ENCODE results near the gene PRAMEF17.
"Not testable (repeated sequence)": the region's sequence is repeated elsewhere in the genome, so short reads cannot be mapped to it uniquely, and the experiment has no call there.

Gene PRAMEF17, protein sequence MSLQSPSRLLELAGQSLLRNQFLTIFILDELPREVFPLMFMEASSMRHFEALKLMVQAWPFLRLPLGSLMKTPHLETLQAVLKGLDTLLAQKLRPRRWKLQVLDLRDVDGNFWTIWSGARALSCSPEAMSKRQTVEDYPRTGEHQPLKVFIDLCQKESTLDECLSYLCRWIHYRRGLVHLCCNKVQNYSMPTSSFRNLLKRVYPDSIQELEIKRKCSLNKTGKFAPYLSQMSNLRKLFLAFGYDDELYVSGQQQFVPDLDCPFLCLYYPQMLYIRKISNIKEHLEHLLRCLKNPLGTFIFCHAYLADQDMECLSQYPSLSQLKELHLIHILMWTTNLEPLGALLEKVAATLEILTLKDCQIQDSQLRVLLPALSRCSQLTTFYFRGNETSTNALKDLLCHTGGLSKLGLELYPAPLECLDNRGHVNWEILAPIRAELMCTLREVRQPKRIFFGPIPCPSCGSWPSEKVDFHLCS

DNA sequence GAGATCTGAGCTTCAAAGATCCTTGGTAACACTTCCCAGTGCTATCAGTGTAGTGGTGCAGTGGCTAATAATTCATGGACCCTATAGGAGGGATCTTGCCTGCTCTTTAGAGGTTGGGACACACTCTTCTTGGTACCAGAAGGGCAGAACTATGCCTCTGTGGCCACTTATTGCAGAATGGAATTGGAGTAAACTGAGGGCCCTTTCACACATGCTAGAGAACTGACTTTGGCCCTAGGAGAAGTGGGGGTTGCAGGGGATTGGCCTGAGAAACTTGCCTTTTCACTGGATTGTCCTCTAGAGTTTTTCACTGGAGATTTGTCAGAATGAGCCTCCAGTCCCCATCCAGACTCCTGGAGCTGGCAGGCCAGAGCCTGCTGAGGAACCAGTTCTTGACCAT is at the start of gene PRAMEF17:
Gene PRAMEF17 (plus strand): TSS at position 301 of the 400 bp plus-strand sequence. CDS start 26 bp downstream, at position 327.
- DNase-seq = not testable (repeated sequence)

DNA sequence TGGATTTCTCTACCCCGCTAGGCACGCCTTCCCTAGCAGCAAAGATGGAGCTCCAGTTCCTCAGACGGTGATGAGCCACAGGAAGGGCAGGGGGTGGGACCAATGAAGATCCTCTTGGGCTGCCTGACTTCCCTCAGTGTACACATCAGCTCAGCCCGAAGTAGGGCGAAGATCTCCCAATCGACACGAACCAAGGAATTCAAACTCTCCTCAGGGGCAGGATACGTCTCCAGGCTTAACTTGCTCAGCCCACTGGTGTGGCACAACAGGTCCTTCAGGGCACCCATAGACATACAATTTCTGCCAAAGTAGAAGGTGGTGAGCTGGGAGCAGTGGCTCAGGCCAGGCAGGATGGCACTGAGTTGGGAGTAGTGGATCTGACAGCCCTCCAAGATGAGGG is 46.9 kb upstream of the PRAMEF17 start:
- DNase-seq = not testable (repeated sequence)

DNA sequence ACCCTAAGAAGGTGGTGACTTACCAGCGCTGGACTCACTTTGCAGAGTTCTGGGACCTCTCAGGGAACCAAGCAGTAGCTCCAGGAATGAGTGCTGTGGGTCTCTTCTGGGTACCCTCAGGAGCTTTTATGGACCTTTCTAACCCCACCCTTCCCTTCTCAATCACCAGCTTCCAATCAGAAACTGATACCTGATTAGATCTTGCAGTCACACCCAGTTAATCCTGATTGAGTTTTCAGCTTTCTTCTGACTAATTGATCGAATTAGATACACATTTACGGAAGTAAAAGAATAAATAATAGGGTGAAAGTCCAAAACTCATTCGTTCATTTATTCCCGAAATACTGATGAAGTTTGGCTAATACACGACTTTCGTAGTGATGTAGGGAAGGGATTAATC is 42.4 kb upstream of the PRAMEF17 start, which contains the start of gene PRAMEF14:
Gene PRAMEF14 (minus strand): TSS at position 101 of the 400 bp plus-strand sequence. CDS start 1,820 bp downstream, outside the sequence.
- DNase-seq = not testable (repeated sequence)

DNA sequence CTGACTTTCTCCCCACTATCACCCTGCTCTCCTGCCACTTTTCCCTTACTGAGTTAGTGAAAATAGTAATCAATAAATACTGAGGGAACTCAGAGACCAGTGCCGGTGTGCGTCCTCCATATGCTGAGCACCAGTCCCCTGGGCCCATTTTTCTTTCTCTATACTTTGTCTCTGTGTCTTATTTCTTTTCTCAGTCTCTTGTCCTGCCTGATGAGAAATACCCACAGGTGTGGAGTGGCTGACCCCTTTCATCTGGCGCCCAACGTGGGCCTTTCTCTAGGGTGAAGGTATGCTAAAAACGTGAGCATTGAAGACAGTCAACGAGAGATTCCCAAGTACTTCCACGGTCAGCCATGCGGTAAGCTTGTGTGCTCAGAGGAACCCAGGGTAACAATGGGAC is 36.0 kb upstream of the PRAMEF17 start:
- DNase-seq = not testable (repeated sequence)

DNA sequence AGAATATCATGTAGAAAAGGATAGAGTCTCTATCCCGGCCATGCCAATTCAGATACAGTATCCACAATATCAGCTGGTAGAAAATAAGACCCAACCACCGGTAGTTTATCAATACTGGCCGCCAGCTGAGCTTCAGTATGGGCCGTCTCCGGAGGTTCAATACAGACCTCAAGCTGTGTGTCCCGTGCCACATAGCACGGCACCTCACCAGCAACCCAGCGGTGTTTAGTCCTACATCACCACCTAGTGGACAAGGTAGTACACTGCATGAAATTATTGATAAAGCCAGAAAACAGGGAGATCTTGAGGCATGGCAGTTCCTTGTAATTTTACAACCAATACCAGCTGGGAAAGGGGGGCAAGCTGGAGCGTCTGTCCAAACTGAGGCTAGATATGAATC is 35.0 kb upstream of the PRAMEF17 start:
- DNase-seq = not testable (repeated sequence)

DNA sequence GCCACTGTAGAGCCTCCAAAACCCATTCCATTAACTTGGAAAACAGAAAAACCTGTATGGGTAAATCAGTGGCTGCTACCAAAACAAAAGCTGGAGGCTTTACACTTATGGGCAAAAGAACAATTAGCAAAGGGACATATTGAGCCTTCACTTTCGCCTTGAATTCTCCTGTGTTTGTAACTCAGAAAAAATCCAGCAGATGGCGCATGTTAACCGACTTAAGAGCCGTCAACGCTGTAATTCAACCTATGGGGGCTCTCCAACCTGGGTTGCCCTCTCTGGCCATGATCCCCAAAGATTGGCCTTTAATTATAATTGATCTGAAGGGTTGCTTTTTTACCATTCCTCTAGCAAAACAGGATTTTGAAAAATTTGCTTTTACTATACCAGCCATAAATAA is 32.7 kb upstream of the PRAMEF17 start:
- not testable (repeated sequence) for DNase-seq

DNA sequence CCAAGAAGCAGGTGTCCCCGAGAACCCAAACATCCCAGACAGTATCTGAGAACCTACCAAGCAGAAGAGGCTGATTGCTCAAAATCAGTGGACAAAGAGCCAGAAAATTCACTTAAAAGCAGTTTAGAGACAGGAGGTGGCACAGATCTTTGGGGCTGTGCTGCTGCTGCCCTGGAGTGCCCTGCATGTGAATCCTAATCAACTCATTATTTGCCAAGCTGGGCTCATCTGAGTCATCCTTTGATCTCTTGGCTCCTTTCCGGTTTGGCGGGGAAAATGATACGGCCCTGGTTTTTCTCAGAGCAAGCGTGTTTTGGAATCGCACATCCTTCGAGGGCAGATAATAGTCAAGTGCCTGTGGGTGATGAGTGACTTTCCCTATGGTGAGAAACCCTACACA is 27.1 kb upstream of the PRAMEF17 start:
- DNase-seq = not testable (repeated sequence)

DNA sequence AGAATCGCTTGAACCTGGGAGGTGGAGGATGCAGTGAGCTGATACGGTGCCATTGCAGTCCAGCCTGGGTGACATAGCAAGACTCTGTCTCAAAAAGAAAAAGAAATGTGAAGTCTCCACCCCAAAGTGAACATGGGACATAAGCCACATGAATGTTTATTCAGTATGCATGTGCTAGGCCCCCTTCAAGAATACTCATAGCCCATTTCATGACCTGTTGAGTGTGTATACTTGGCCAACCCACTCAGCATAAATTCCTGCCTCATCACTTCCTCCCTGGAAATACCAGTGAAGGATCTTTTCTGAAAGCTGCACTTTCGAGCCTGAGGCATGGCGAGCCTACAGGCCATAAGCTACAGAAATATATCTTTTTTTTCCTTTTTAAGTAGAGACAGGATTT is 24.5 kb upstream of the PRAMEF17 start:
- not testable (repeated sequence) for DNase-seq

DNA sequence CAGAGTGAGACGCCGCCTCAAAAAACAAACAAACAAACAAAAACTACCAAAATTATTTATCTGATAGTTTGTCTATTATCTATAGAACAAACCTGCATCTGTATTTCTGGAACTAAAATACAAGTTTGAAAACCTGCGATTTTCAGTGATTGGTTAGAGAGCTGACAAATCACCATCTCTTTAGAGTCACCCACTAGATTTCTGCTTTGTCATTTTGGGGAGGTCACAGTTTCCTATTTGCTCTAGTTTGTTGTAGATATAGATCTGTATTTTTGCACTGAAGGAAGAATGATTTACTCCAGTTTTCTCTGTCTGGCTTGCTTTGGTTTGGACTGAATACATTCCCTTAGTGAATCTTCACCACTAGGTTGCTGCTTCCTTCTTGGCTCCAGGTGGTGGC is 22.9 kb upstream of the PRAMEF17 start:
- not testable (repeated sequence) for DNase-seq

DNA sequence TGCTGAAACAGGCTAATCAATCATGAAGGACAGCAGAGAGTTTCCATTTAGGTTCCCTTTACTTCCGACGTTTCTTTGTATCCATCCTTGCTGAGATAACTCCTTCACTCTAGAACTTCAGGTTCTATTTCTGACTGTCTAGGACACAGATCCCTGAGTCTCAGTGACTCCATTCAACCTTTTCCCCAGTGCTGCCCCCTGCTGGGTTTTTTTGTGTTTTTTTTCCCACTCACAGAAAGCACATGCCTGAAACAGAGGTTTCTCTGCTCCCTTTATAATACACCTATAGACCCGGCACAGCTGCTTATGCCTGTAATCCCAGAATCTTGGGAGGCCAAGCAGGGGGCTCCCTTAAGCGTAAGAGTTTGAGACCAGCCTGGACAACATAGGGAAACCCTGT is 20.9 kb upstream of the PRAMEF17 start:
- not testable (repeated sequence) for DNase-seq

DNA sequence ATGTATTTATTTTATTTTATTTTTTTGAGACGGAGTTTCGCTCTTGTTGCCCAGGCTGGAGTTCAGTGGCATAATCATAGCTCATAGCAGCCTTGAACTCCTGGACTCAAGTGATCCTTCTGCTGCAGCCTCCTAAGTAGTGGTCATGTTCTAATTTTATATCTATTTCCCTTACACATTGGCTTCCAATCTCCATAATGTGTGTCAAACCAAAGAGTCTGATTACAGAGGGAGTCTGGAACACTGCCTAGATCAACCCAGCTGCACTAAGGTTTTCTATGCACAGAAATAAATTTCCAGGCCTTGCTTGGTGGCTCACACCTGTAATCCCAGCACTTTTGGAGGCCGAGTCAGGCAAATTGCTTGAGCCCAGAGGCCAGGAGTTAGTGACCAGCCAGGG is 10.4 kb upstream of the PRAMEF17 start:
- DNase-seq = not testable (repeated sequence)

DNA sequence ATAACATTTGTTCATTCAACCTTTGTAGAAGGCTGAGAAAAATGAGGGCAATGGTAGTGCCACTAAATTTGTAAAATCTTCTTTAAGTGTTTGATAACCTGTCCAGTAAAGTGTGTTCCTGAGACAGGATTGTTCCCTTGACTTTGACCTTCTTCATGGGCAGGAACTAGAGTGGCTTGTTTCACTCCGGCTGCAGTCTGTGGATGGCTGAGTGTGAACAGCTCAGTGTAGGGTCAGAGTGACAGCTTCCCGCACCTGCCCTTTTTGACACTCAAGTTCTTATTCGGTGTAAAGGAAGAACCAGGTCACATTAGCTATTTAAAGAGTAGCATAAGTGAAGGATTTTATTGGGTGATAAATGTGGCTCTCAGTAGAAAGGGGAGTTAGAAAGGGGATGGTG is 9.1 kb upstream of the PRAMEF17 start:
- not testable (repeated sequence) for DNase-seq

DNA sequence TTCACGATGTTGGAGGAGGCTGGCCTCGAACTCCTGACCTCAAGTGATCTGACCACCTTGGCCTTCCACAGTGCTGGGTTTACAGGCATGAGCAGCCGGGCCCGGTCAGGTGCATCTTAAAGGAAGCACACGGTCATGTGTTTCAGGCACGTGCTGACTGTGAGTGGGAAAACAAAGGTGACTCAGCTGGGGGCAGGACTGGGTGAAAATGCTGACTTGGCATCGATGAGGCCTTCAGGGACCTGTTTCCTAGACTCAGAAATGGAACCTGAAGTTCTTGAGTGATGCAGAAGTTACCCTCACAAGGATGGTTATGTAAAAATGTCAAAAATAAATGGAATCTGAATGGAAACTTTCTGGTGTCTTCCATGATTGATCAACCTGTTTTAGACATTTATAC is 3.6 kb downstream of the PRAMEF17 start:
- DNase-seq = not testable (repeated sequence)

DNA sequence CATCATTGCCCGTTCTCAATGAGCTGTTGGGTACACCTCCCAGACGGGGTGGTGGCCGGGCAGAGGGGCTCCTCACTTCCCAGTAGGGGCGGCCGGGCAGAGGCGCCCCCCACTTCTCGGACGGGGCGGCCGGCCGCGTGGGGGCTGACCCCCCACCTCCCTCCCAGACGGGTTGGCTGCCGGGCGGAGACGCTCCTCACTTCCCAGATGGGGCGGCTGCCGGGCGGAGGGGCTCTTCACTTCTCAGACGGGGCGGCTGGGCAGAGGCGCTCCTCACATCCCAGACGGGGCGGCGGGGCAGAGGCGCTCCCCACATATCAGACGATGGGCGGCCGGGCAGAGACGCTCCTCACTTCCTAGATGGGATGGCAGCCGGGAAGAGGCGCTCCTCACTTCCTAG is 5.3 kb downstream of the PRAMEF17 start:
- DNase-seq = not testable (repeated sequence)

DNA sequence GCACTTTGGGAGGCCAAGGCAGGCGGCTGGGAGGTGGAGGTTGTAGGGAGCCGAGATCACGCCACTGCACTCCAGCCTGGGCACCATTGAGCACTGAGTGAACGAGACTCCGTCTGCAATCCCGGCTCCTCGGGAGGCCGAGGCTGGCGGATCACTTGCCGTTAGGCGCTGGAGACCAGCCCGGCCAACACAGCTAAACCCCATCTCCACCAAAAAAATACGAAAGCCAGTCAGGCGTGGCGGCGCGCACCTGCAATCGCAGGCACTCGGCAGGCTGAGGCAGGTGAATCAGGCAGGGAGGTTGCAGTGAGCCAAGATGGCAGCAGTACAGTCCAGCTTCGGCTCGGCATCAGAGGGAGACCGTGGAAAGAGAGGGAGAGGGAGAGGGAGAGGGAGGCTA is 5.9 kb downstream of the PRAMEF17 start:
- not testable (repeated sequence) for DNase-seq

DNA sequence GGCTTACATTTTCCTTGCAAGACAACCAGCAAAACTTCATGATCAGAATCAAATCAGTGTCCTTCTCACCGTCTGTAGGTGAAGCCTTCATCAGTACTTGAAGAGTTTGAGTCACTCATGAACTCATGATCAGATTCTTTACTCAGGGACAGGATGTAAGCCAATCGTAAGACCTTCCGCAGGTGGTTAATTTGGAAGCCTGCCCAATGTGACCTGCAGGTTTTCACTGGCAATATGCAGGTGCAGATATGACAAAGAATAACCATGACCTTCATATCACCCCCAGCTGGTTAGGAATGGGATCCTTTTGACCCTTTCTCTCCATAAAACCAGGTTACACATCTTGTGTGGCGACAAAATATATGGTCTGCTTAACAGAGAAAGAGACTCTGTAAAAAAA is 18.4 kb downstream of the PRAMEF17 start:
- DNase-seq = no peak

DNA sequence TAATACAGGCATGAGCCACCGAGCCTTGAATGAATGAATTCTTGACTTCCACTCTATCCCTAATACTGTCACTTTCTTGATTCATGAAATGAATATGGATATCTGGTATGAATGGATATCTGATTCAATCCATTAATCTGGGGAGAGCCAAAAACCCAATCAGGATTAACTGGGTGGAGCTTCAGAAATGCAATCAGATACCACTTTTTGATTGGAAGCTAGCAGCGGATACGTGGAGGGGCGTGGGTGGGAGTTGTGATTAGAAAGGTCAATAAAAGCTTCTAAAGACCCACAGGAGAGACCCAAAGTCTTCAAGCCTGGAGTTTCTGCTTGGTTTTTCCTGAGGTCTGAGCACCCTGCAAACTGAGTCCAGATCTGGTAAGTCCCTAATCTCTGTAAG is 20.7 kb downstream of the PRAMEF17 start, which contains the start of gene PRAMEF20:
Gene PRAMEF20 (plus strand): TSS at position 301 of the 400 bp plus-strand sequence. CDS start 5,905 bp downstream, outside the sequence.
- not testable (repeated sequence) for DNase-seq

DNA sequence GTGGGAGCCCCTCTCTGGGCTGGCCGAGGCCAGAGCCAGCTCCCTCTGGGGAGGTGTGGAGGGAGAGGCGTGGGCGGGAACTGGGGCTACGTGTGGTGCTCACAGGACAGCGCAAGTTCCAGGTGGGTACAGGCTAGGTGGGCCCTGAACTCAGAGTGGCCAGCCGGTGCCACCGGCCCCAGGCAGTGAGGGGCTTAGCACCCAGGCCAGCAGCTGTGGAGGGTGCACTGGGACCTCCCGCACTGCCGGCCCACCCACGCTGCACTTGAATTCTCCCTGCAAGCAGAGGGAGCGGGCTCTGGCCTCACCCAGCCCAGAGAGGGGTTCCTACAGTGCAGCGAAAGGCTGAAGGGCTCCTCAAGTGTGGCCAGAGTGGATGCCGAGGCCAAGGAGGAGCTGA is 41.1 kb downstream of the PRAMEF17 start:
- no peak for DNase-seq

DNA sequence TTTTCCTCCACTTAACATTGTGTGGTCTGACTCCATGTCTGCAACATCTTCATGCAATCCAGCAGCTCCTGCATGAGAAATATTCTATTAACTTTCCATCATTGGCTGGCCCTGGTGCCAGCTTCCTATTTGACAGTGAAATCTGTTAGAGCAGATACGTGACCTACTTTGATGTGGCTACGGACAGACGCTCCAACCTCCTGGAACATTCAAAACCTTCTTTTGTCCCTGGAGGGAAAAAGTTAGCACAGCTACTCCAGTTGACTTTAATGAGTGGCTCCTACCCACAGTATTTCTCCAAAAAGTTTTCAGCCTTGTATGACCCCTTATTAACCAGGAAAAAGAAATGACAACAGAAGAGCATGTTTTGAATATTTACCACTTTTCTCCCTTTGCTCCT is 42.8 kb downstream of the PRAMEF17 start:
- DNase-seq = no peak

DNA sequence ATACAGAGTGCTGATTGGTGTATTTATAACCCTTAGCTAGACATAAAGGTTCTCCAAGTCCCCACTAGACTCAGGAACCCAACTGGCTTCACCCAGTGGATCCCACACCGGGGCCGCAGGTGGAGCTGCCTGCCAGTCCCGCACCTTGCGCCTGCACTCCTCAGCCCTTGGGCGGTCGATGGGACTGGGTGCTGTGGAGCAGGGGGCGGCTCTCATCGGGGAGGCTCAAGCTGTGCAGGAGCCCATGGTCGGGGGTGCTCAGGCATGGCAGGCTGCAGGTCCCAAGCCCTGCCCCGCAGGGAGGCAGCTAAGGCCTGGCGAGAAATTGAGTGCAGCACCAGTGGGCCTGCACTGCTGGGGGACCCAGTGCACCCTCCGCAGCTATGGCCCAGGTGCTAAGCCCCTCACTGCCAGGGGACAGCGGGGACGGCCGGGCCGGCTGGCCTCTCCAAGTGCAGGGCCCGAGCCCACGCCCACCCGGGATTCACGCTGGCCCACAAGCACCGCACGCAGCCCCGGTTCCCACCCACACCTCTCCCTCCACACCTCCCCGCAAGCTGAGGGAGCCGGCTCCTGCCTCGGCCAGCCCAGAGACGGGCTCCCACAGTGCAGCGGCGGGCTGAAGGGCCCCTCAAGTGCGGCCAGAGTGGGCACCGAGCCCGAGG is 44.4 kb downstream of the PRAMEF17 start:
- DNase-seq = not testable (repeated sequence)

DNA sequence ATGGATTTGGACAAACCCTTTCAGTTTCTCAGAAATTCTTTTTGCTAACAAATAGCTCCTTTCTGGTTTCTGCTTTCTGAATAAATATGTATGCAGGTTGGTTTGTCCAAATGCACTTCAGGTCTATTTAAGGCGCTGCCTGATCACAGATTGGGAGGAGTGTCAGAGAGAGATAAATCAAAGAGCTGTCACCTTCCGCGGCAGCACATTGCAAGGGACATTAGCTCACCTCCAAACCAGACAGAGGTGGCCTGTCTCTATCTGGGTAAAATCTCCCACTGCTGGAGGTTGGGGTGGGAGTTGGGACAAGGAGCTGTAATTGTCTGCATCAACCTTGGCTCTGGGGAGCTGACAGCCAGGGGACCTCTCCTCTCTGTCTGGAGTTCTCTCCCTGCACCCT is 46.0 kb downstream of the PRAMEF17 start:
- DNase-seq = no peak

DNA sequence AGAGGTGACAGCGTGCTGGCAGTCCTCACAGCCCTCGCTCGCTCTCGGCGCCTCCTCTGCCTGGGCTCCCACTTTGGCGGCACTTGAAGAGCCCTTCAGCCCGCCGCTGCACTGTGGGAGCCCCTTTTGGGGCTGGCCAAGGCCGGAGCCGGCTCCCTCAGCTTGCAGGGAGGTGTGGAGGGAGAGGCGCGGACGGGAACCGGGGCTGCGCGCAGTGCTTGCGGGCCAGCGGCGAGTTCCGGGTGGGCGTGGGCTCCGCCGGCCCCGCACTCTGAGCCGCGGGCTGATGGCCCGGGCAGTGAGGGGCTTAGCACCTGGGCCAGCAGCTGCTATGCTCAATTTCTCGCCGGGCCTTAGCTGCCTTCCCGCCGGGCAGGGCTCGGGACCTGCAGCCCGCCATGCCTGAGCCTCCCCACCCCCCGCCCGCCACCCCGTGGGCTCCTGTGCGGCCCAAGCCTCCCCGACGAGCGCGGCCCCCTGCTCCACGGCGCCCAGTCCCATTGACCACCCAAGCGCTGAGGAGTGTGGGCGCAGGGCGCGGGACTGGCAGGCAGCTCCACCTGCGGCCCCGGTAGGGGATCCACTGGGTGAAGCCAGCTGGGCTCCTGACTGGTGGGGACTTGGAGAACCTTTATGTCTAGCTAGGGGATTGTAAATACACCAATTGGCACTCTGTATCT is 49.8 kb downstream of the PRAMEF17 start:
- DNase-seq = not testable (repeated sequence)

All from NCI-H1048 (cell line).